ENCODE data around the gene PRAC2. TPM values are rescaled to one million over a fixed set of nuclear protein-coding genes. Genes with fewer than 3 reads are reported as not detected.

The PRAC2 gene
- total RNA-seq, 1 experiment from 2014 or later = 44.1 TPM

GRCh38 chr17:48724251-48725003 lies 1.4 kb downstream of the PRAC2 start:
- Histone ChIP-seq H3K4me3 (ENCODE audit: low read length) (peak overlapping the region; percentile 90), H3K4me2 (ENCODE audit: low read length) (peak overlapping the region; percentile 85), H3K79me2 (ENCODE audit: low read length) (peaks cover 92% of the 10 kb centered on the region), H3K4me1 (ENCODE audit: insufficient read depth, low read length) (peaks cover 39% of the 10 kb centered on the region), H3K9me2 (replicated peaks; ENCODE audit: low read length) (no peaks in the 10 kb centered on the region), H4K20me1 (ENCODE audit: low read length) (no peaks in the 10 kb centered on the region), H3K27me3 (ENCODE audit: low read length) (no peaks in the 10 kb centered on the region), H3K36me3 (ENCODE audit: low read depth, low read length) (no peaks in the 10 kb centered on the region), H2AFZ (ENCODE audit: low read length) (peak overlapping the region; percentile 66), H3K9ac (ENCODE audit: low read length) (peak overlapping the region; percentile 90), H3K27ac (ENCODE audit: low read length) (peak overlapping the region; percentile 91), H3K9me3 (ENCODE audit: low read length) (no peaks in the 10 kb centered on the region), H3F3A (ENCODE audit: low read length, unreplicated experiment) (peaks cover 8% of the 10 kb centered on the region)
- DNase-seq (peak; percentile 97), ATAC-seq (peak; percentile 6)
- TF ChIP-seq CTCF (conservative IDR thresholded peaks at IDR 0.05; ENCODE audit: low read depth, low read length) (peak; percentile 96), EZH2 (IDR thresholded peaks at IDR 0.05; ENCODE audit: low read length, unreplicated experiment) (no peak), EZH2phosphoT487 (IDR thresholded peaks at IDR 0.05; ENCODE audit: borderline replicate concordance, low read length) (no peak)
- BruUV-seq (replicated peaks) = no TSS peak
- CTCF ChIA-PET = interaction anchor here (0.5 to 5.0 kb wide), 19 partner anchors 10 to 308 kb away, joined by 3 to 76 read pairs (median 5); partner anchors contain the start of gene TTLL6
- intact Hi-C loops (cut with micrococcal nuclease) = loop anchor here (1.0 kb wide), 2 partner anchors 22 to 67 kb away; no protein-coding TSS in a partner anchor
- POLR2A ChIA-PET (ENCODE audit: unreplicated experiment) = interaction anchor here (0.5 to 1.3 kb wide), 9 partner anchors 10 to 451 kb away, joined by 3 to 5 read pairs (median 4); no protein-coding TSS in a partner anchor

GRCh38 chr17:48725004-48725287 lies 2.0 kb downstream of the PRAC2 start:
- peak overlapping the region; percentile 85 for H3K4me2 ChIP-seq (ENCODE audit: low read length)

More at GRCh38 chr17:48725004-48725287, 2.0 kb downstream of the PRAC2 start:
- Histone ChIP-seq H3K4me1 (ENCODE audit: insufficient read depth, low read length) (peaks cover 44% of the 10 kb centered on the region), H3K9me2 (replicated peaks; ENCODE audit: low read length) (no peaks in the 10 kb centered on the region), H2AFZ (ENCODE audit: low read length) (peak overlapping the region; percentile 43), H3K4me3 (ENCODE audit: low read length) (peak overlapping the region; percentile 90), H3K9ac (ENCODE audit: low read length) (peak overlapping the region; percentile 90), H3K9me3 (ENCODE audit: low read length) (no peaks in the 10 kb centered on the region), H3F3A (ENCODE audit: low read length, unreplicated experiment) (peaks cover 8% of the 10 kb centered on the region), H4K20me1 (ENCODE audit: low read length) (no peaks in the 10 kb centered on the region), H3K27me3 (ENCODE audit: low read length) (no peaks in the 10 kb centered on the region), H3K27ac (ENCODE audit: low read length) (peak overlapping the region; percentile 91), H3K36me3 (ENCODE audit: low read depth, low read length) (no peaks in the 10 kb centered on the region), H3K79me2 (ENCODE audit: low read length) (peaks cover 92% of the 10 kb centered on the region)
- DNase-seq (peak; percentile 57), ATAC-seq (no peak)
- no TSS peak for BruUV-seq (replicated peaks)
- intact Hi-C loops (cut with micrococcal nuclease) = no loop called here
- no peak for TF ChIP-seq EZH2phosphoT487 (IDR thresholded peaks at IDR 0.05; ENCODE audit: borderline replicate concordance, low read length)
- TF ChIP-seq EZH2 (IDR thresholded peaks at IDR 0.05; ENCODE audit: low read length, unreplicated experiment) = no peak
- TF ChIP-seq CTCF (conservative IDR thresholded peaks at IDR 0.05; ENCODE audit: low read depth, low read length) = no peak
- ChIA-PET POLR2A (ENCODE audit: unreplicated experiment) (interaction anchor here (0.6 kb wide), 1 partner anchor 53 kb away, joined by 3 read pairs; no protein-coding TSS in a partner anchor), CTCF (interaction anchor here (0.6 to 5.0 kb wide), 10 partner anchors 22 to 307 kb away, joined by 3 to 76 read pairs (median 5); no protein-coding TSS in a partner anchor)
